ENCODE results near the gene SDF2. TPM values are rescaled to one million over a fixed set of nuclear protein-coding genes. Genes with fewer than 3 reads are reported as not detected.
A peak's percentile ranks its signal among the peaks of the same experiment; 100 is the strongest.
"Not testable (repeated sequence)": the region's sequence is repeated elsewhere in the genome, so short reads cannot be mapped to it uniquely, and the experiment has no call there.

The SDF2 gene
- total and polyA plus RNA-seq, 2 donors = 35.8 to 73.1 TPM

- H3K27ac ChIP-seq (ENCODE audit: low read depth) = no peak overlapping the region
- DNase-seq (ENCODE audit: extremely low spot score) = no peak
- no peaks in the 10 kb centered on the region for H3K4me1 ChIP-seq (ENCODE audit: insufficient read depth)
- H3K36me3 ChIP-seq (ENCODE audit: insufficient read depth) = peaks cover 1% of the 10 kb centered on the region
- H3K4me3 ChIP-seq (ENCODE audit: low read depth, low read length) = no peak overlapping the region
- WGBS = 72% methylated on average over 2 of the region's 2 CpGs
These were observed 49.2 kb downstream of the SDF2 start for GRCh38 chr17:28612531-28612930.

- no peaks in the 10 kb centered on the region for H3K4me1 ChIP-seq (ENCODE audit: insufficient read depth)
- WGBS = 84% methylated on average over 8 of the region's 8 CpGs
- no peak overlapping the region for H3K4me3 ChIP-seq (ENCODE audit: low read depth, low read length)
- DNase-seq (ENCODE audit: extremely low spot score) = no peak
- peaks cover 1% of the 10 kb centered on the region for H3K36me3 ChIP-seq (ENCODE audit: insufficient read depth)
- H3K27ac ChIP-seq (ENCODE audit: low read depth) = no peak overlapping the region
These were observed 51.3 kb downstream of the SDF2 start for GRCh38 chr17:28610376-28610775.

- WGBS = 95% methylated on average over 27 of the region's 31 CpGs
- not testable (repeated sequence) for H3K27ac ChIP-seq (ENCODE audit: low read depth)
These were observed 57.7 kb downstream of the SDF2 start for GRCh38 chr17:28604031-28604430.

GRCh38 chr17:28599311-28600184 lies 62.2 kb downstream of the SDF2 start:
- Histone ChIP-seq H3K36me3 (ENCODE audit: insufficient read depth) (no peaks in the 10 kb centered on the region), H3K4me3 (ENCODE audit: low read depth, low read length) (peak overlapping the region; percentile 38), H3K27ac (ENCODE audit: low read depth) (peak overlapping the region; percentile 92), H3K4me1 (ENCODE audit: insufficient read depth) (peaks cover 1% of the 10 kb centered on the region)
- 5% methylated on average over 40 of the region's 40 CpGs for WGBS
- DNase-seq (ENCODE audit: extremely low spot score) = peak; percentile 42

More at GRCh38 chr17:28604031-28604430, 57.7 kb downstream of the SDF2 start:
- DNase-seq (ENCODE audit: extremely low spot score); H3K4me3 ChIP-seq (ENCODE audit: low read depth, low read length); H3K4me1 ChIP-seq (ENCODE audit: insufficient read depth); H3K36me3 ChIP-seq (ENCODE audit: insufficient read depth): not testable (repeated sequence)

- peak; percentile 81 for DNase-seq (ENCODE audit: extremely low spot score)
- H3K4me3 ChIP-seq (ENCODE audit: low read depth, low read length) = peak within 1 kb of the TSS; percentile 38
- under 1% methylated on average over 44 of the region's 44 CpGs for WGBS
These were observed 62.9 kb downstream of the SDF2 start, which contains the start of gene SPAG5 for GRCh38 chr17:28598799-28599310. SPAG5 (minus strand) TSS chr17:28599025; CDS start chr17:28598946, 79 bp downstream.

GRCh38 chr17:28598389-28598788 lies 63.3 kb downstream of the SDF2 start:
- no peak for DNase-seq (ENCODE audit: extremely low spot score)
- Histone ChIP-seq H3K4me1 (ENCODE audit: insufficient read depth) (peaks cover 1% of the 10 kb centered on the region), H3K36me3 (ENCODE audit: insufficient read depth) (no peaks in the 10 kb centered on the region), H3K4me3 (ENCODE audit: low read depth, low read length) (peak overlapping the region; percentile 38), H3K27ac (ENCODE audit: low read depth) (no peak overlapping the region)
- 4% methylated on average over 17 of the region's 17 CpGs for WGBS

More at GRCh38 chr17:28598799-28599310, 62.9 kb downstream of the SDF2 start, which contains the start of gene SPAG5:
- H3K4me1 ChIP-seq (ENCODE audit: insufficient read depth) = peaks cover 1% of the 10 kb centered on the region
- peak within 1 kb of the TSS; percentile 92 for H3K27ac ChIP-seq (ENCODE audit: low read depth)
- no peaks in the 10 kb centered on the region for H3K36me3 ChIP-seq (ENCODE audit: insufficient read depth)

Other genes with a start within 250 kb of the SDF2 start
- gene SLC13A2, start 188.3 kb downstream of the SDF2 start, total RNA-seq = not detected
- 0.03 TPM for gene SLC13A2, start 188.3 kb downstream of the SDF2 start, polyA plus RNA-seq
- gene FOXN1, start 155.6 kb downstream of the SDF2 start, total RNA-seq = 0.11 TPM
- 0.13 TPM for gene FOXN1, start 155.6 kb downstream of the SDF2 start, polyA plus RNA-seq
- gene UNC119, start 109.3 kb downstream of the SDF2 start, total RNA-seq = 15.2 TPM
- 24.4 TPM for gene UNC119, start 109.3 kb downstream of the SDF2 start, polyA plus RNA-seq
- gene PIGS, start 90.4 kb downstream of the SDF2 start, total RNA-seq = 21.1 TPM
- 64.4 TPM for gene PIGS, start 90.4 kb downstream of the SDF2 start, polyA plus RNA-seq
- gene ALDOC, start 85.0 kb downstream of the SDF2 start, total RNA-seq = 9.6 TPM
- gene ALDOC, start 85.0 kb downstream of the SDF2 start, polyA plus RNA-seq = 34.2 TPM
- 17.9 TPM for gene SPAG5, start 62.9 kb downstream of the SDF2 start, total RNA-seq
- 2.7 TPM for gene SPAG5, start 62.9 kb downstream of the SDF2 start, polyA plus RNA-seq
- 13.0 TPM for gene RSKR, start 47.7 kb downstream of the SDF2 start, total RNA-seq
- gene RSKR, start 47.7 kb downstream of the SDF2 start, polyA plus RNA-seq = 2.4 TPM
- 66.6 TPM for gene BLTP2, start 16.7 kb downstream of the SDF2 start, total RNA-seq
- gene BLTP2, start 16.7 kb downstream of the SDF2 start, polyA plus RNA-seq = 42.1 TPM
- gene SUPT6H, start 299 bp upstream of the SDF2 start, total RNA-seq = 47.2 TPM
- 42.1 TPM for gene SUPT6H, start 299 bp upstream of the SDF2 start, polyA plus RNA-seq
- gene PROCA1, start 50.0 kb upstream of the SDF2 start, total RNA-seq = 1.7 TPM
- gene PROCA1, start 50.0 kb upstream of the SDF2 start, polyA plus RNA-seq = 1.8 TPM
- gene RAB34, start 56.0 kb upstream of the SDF2 start, total RNA-seq = 63.7 TPM
- 170 TPM for gene RAB34, start 56.0 kb upstream of the SDF2 start, polyA plus RNA-seq
- gene RPL23A, start 58.1 kb upstream of the SDF2 start, total RNA-seq = 428 TPM
- gene RPL23A, start 58.1 kb upstream of the SDF2 start, polyA plus RNA-seq = 1,648 TPM
- gene TLCD1, start 64.3 kb upstream of the SDF2 start, total RNA-seq = 1.7 TPM
- gene TLCD1, start 64.3 kb upstream of the SDF2 start, polyA plus RNA-seq = 5.1 TPM
- gene NEK8, start 66.9 kb upstream of the SDF2 start, total RNA-seq = 3.2 TPM
- 2.1 TPM for gene NEK8, start 66.9 kb upstream of the SDF2 start, polyA plus RNA-seq
- 14.7 TPM for gene TRAF4, start 82.1 kb upstream of the SDF2 start, total RNA-seq
- 22.8 TPM for gene TRAF4, start 82.1 kb upstream of the SDF2 start, polyA plus RNA-seq
- 6.8 TPM for gene FAM222B, start 180.9 kb upstream of the SDF2 start, total RNA-seq
- gene FAM222B, start 180.9 kb upstream of the SDF2 start, polyA plus RNA-seq = 15.0 TPM
- gene ERAL1, start 193.1 kb upstream of the SDF2 start, total RNA-seq = 16.0 TPM
- gene ERAL1, start 193.1 kb upstream of the SDF2 start, polyA plus RNA-seq = 35.8 TPM
- 25.1 TPM for gene FLOT2, start 235.8 kb upstream of the SDF2 start, total RNA-seq
- gene FLOT2, start 235.8 kb upstream of the SDF2 start, polyA plus RNA-seq = 120 TPM
- gene DHRS13, start 241.2 kb upstream of the SDF2 start, total RNA-seq = 8.5 TPM
- 8.8 TPM for gene DHRS13, start 241.2 kb upstream of the SDF2 start, polyA plus RNA-seq

Measured in urinary bladder (tissue), 4 donors.